Smooth muscle cell (in vitro differentiated cells): ENCODE results near the gene LRRC8D. TPM values are rescaled to one million over a fixed set of nuclear protein-coding genes. Genes with fewer than 3 reads are reported as not detected.

Experiments
- DNase-seq: peaks from one replicate; lab custom pipeline; 2025; ENCODE audit not compliant: unreplicated experiment; lab: John Stamatoyannopoulos, UW
- H2AFZ ChIP-seq: fragments of 200-600 bp; sonication (generic); 2 replicates; pipeline ENCODE4 v1.6.0; 2016; ENCODE audit warnings: antibody characterized with exemption, low read depth, mild to moderate bottlenecking
- H3F3A ChIP-seq: fragments of 200-600 bp; sonication (generic); 2 replicates; pipeline ENCODE4 v1.6.0; 2017; ENCODE audit warnings: antibody characterized with exemption, low read depth
- H3K27ac ChIP-seq: fragments of 200-600 bp; sonication (generic); 2 replicates; pipeline ENCODE4 v1.5.1; 2016; ENCODE audit warnings: low read depth, mild to moderate bottlenecking
- H3K27me3 ChIP-seq: fragments of 200-600 bp; sonication (generic); 2 replicates; pipeline ENCODE4 v1.6.1; 2016; ENCODE audit warnings: low read depth, mild to moderate bottlenecking
- H3K36me3 ChIP-seq: fragments of 200-600 bp; sonication (generic); 2 replicates; pipeline ENCODE4 v1.5.1; 2016; ENCODE audit warnings: low read depth
- H3K4me1 ChIP-seq: fragments of 200-600 bp; sonication (generic); 2 replicates; pipeline ENCODE4 v1.5.1; 2016; ENCODE audit warnings: low read depth
- H3K4me2 ChIP-seq: fragments of 200-600 bp; sonication (generic); 2 replicates; pipeline ENCODE4 v1.6.0; 2016; ENCODE audit warnings: mild to moderate bottlenecking
- H3K4me3 ChIP-seq: fragments of 200-600 bp; sonication (generic); 2 replicates; pipeline ENCODE4 v1.5.1; 2016; ENCODE audit warnings: mild to moderate bottlenecking
- H3K79me2 ChIP-seq: fragments of 200-600 bp; sonication (generic); 2 replicates; pipeline ENCODE4 v1.6.0; 2016; ENCODE audit warnings: low read depth, mild to moderate bottlenecking
- H3K9ac ChIP-seq: fragments of 200-600 bp; sonication (generic); 2 replicates; pipeline ENCODE4 v1.6.0; 2016; ENCODE audit warnings: low read depth
- H3K9me3 ChIP-seq: fragments of 200-600 bp; sonication (generic); replicated peaks from 2 replicates; pipeline ENCODE4 v1.5.1; 2016; ENCODE audit warnings: low read depth
- H4K20me1 ChIP-seq: fragments of 200-600 bp; sonication (generic); 2 replicates; pipeline ENCODE4 v1.6.0; 2016; ENCODE audit warnings: low read depth
- WGBS: methylation state at CpG from one replicate; pipeline ENCODE4 v1.1.7; 2016; ENCODE audit warnings: low lambda C conversion rate; 5-methylcytosine and 5-hydroxymethylcytosine counted together
- polyA plus RNA-seq: library from polyadenylated mRNA; unstranded; fragments of >200 nt; fragmentation: Nextera tagmentation; extraction: Ambion mirVana; gene quantifications from 2 replicates; pipeline ENCODE4 v1.2.1, GENCODE V29; 2016
- total RNA-seq: library from RNA; depleted of rRNA; stranded (reverse); fragments of >200 nt; gene quantifications from 2 replicates; pipeline ENCODE4 v1.2.3, GENCODE V29; 2014
- TF ChIP-seq, protein P1 (sequence below): fragments of 200-600 bp; sonication (generic); IDR thresholded peaks from 2 replicates; pipeline ENCODE4 v1.5.1; 2017; ENCODE audit warnings: borderline replicate concordance, mild to moderate bottlenecking, antibody characterized with exemption; ENCODE audit not compliant: insufficient read depth, poor library complexity, severe bottlenecking

LRRC8D gene
- total and polyA plus RNA-seq, 2 experiments from 2014 or later, result 5.2 to 25.1 TPM

DNA sequence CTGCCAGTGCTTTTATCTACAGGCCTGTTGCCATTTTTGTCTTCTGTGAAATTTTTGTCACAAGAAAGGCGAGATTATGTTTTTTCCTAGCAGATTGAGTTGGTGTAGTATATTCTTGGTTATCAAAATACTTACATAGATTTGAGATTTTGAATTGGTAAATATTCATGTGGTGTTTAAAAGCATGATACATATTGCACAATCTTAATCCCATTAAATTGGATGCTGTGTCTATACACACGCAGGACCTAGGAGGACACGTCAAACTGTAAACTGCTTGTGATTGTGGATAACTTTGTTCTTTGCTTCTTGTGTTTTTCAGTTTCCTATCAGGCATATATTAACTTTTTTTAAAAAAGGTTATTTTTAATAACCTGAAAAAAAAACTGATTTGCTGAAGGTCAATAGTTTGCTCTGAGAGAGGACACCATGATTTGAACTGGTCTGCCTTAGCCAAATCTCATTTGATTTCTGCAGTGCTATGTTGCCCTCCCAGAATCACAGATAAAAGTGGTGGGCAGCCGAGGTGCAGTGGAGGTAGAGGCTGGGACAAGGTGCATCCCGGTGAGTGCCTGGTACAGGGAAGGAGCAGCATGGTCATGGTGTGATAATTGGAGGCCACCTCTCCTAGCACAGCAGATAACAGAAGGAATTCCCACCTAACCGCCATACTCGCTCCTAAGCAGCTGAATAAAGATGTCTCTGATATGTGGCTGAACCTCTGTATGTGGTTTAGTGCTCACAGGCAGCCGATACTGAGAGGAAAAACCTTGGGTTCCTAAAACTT is 76.7 kb downstream of the LRRC8D start:
- Histone ChIP-seq H3K4me2 (no peak overlapping the region), H3K9ac (no peak overlapping the region), H3K27me3 (no peaks in the 10 kb centered on the region), H3F3A (peaks cover 16% of the 10 kb centered on the region), H3K4me1 (peaks cover 16% of the 10 kb centered on the region), H2AFZ (no peak overlapping the region), H3K36me3 (no peaks in the 10 kb centered on the region), H4K20me1 (no peaks in the 10 kb centered on the region), H3K27ac (no peak overlapping the region), H3K79me2 (no peaks in the 10 kb centered on the region), H3K4me3 (no peak overlapping the region), H3K9me3 (no peaks in the 10 kb centered on the region)
- TF ChIP-seq, protein P1, sequence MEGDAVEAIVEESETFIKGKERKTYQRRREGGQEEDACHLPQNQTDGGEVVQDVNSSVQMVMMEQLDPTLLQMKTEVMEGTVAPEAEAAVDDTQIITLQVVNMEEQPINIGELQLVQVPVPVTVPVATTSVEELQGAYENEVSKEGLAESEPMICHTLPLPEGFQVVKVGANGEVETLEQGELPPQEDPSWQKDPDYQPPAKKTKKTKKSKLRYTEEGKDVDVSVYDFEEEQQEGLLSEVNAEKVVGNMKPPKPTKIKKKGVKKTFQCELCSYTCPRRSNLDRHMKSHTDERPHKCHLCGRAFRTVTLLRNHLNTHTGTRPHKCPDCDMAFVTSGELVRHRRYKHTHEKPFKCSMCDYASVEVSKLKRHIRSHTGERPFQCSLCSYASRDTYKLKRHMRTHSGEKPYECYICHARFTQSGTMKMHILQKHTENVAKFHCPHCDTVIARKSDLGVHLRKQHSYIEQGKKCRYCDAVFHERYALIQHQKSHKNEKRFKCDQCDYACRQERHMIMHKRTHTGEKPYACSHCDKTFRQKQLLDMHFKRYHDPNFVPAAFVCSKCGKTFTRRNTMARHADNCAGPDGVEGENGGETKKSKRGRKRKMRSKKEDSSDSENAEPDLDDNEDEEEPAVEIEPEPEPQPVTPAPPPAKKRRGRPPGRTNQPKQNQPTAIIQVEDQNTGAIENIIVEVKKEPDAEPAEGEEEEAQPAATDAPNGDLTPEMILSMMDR, result no peak
- WGBS, result 93% methylated on average over 8 of the region's 8 CpGs
- DNase-seq, result no peak

DNA sequence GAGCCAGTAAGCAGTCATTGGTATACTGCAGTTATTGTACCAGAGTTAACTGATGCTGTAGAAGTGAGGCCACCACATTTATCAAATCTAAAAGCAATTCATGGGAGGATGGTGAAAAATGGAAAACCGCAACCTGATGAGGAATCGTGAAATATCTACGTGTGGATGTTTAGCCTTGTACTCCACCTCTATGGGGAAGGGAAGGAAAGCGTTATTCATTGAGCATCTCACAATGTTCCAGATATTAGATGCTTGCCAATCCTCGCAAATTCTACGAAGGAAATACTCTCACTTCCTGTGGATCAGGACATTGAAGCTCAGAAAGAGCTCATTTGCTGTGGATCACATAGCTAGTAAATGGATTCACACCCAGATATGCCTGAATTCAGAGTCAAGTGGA is 77.3 kb downstream of the LRRC8D start:
- Histone ChIP-seq H3K9ac (no peak overlapping the region), H3K4me3 (no peak overlapping the region), H3K79me2 (no peaks in the 10 kb centered on the region), H3K4me2 (no peak overlapping the region), H3K27me3 (no peaks in the 10 kb centered on the region), H4K20me1 (no peaks in the 10 kb centered on the region), H3K4me1 (peaks cover 15% of the 10 kb centered on the region), H3K36me3 (no peaks in the 10 kb centered on the region), H3F3A (peaks cover 15% of the 10 kb centered on the region), H3K9me3 (no peaks in the 10 kb centered on the region), H2AFZ (no peak overlapping the region), H3K27ac (no peak overlapping the region)
- TF ChIP-seq, protein P1, result no peak
- WGBS, result 94% methylated on average over 6 of the region's 6 CpGs
- DNase-seq, result no peak

DNA sequence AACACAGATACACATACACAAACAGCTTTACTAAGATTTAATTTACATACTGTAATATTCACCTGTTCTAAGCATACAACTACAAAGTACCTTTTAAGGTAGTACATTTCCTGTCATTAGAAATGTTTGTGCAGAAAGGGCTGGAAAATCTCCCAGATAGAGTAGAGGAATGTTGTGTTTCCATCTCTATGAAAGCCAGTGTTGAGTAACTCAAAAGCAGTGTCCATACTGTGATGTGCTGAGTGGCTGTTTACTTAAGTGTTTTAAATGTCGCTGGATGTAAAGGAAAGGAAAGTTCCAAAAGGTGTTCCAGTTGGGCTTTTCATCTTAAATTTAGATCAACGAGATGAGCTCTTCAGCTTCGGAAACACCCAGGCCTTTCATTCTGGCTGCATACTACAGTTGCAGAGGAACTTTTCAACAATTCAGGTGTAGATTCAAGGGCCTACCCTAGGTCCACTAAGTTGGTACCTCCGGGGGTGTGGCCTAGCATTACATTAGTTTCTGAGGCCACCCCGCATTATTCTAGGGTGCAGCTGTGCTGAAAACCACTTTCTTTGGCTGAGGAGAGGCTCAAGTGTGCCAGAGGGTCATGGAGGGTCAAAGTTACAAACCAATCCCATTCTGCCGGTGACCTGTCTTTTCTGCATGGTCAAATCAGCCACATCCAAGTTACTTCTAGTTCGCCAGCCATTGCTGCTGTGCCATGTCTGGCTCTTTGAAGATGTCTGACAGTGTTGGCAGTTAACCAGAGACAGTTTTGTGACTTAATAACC is 78.1 kb downstream of the LRRC8D start:
- H3K27me3 ChIP-seq, result no peaks in the 10 kb centered on the region
- H3K36me3 ChIP-seq, result no peaks in the 10 kb centered on the region
- H3K4me2 ChIP-seq, result no peak overlapping the region
- DNase-seq, result no peak
- H2AFZ ChIP-seq, result no peak overlapping the region
- H3K9me3 ChIP-seq, result no peaks in the 10 kb centered on the region
- TF ChIP-seq, protein P1, result no peak
- no peak overlapping the region for H3K4me3 ChIP-seq
- no peaks in the 10 kb centered on the region for H4K20me1 ChIP-seq
- peaks cover 8% of the 10 kb centered on the region for H3K4me1 ChIP-seq
- H3K27ac ChIP-seq, result no peak overlapping the region
- H3F3A ChIP-seq, result peaks cover 7% of the 10 kb centered on the region
- H3K9ac ChIP-seq, result no peak overlapping the region
- H3K79me2 ChIP-seq, result no peaks in the 10 kb centered on the region
- 91% methylated on average over 7 of the region's 7 CpGs for WGBS
